ENCODE measurements around the gene DMD.

DNA sequence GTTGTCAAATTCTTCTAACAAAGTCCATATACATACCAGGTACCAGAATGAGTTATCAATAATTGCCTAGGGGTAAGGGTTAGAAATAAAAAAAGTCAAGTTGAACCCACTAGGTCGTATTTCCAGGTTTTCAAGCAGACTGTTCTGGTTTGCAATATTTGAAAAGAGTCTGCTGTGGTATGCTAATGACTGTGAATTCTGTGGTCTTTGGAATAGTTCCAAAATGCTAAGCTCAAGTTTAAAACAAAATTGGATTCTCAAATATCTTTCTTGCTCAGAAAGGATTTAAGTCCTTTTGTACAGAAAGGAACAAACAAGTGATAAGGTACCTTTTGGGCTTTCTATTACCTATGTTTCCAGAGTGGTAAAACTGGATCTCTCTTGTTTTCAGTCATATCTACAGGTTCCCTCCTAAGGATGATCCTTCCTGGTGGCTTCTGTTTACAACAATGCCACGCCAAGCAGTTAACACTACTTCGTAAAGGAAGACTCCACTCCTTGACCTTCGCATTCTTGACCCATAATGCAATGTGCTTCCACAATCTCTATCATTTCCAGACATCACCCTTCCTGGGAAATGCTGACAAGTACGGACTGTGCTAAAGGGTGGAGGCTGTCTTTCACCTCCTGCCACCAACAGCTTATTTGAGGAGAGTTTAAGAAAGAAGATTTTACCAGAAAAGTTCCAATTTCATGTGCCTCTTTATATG, 1607.8 kb downstream of the DMD start:
- TF ChIP-seq, protein P1, sequence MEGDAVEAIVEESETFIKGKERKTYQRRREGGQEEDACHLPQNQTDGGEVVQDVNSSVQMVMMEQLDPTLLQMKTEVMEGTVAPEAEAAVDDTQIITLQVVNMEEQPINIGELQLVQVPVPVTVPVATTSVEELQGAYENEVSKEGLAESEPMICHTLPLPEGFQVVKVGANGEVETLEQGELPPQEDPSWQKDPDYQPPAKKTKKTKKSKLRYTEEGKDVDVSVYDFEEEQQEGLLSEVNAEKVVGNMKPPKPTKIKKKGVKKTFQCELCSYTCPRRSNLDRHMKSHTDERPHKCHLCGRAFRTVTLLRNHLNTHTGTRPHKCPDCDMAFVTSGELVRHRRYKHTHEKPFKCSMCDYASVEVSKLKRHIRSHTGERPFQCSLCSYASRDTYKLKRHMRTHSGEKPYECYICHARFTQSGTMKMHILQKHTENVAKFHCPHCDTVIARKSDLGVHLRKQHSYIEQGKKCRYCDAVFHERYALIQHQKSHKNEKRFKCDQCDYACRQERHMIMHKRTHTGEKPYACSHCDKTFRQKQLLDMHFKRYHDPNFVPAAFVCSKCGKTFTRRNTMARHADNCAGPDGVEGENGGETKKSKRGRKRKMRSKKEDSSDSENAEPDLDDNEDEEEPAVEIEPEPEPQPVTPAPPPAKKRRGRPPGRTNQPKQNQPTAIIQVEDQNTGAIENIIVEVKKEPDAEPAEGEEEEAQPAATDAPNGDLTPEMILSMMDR (IDR thresholded peaks at IDR 0.05; ENCODE audit: insufficient read depth, low read depth, low read length): no peak
- no peak for TF ChIP-seq EZH2 (IDR thresholded peaks at IDR 0.05; ENCODE audit: insufficient read depth, low read length)

All from astrocyte (in vitro differentiated cells and primary cell).